Endothelial cell of umbilical vein (primary cell): ENCODE data around the gene GRIN2D. TPM values are rescaled to one million over a fixed set of nuclear protein-coding genes. Genes with fewer than 3 reads are reported as not detected.

Source experiments
- BruUV-seq: library from RNA; stranded (reverse); fragments of 400-500 nt; replicated peaks from 2 replicates; lab custom pipeline; 2021; lab: Mats Ljungman, UMichigan
- CTCF ChIA-PET: fragments of 300-600, 350-600 bp; sonication (Branson Sonifier 250); formaldehyde crosslinking; loops from one replicate; lab custom pipeline; 2021; ENCODE audit warnings: antibody characterized with exemption, inconsistent platforms; lab: Charles Lee
- POLR2A ChIA-PET: fragments of 300-600, 350-600 bp; sonication (Branson Sonifier 250); formaldehyde crosslinking; loops from one replicate; lab custom pipeline; 2021; ENCODE audit warnings: antibody characterized with exemption, inconsistent platforms; lab: Charles Lee
- DNase-seq: peaks from one replicate; pipeline ENCODE4 v3.0.0-alpha.2; 2011; ENCODE audit warnings: low read depth, low spot score
- FAIRE-seq: peaks from 2 replicates; lab custom pipeline; 2011; peaks lifted over from hg19 to GRCh38; lab: Jason Lieb, UNC
- H2AFZ ChIP-seq: 2 replicates; pipeline ENCODE4 v1.6.0; 2012; ENCODE audit warnings: low read depth, low read length, control low read depth, inconsistent platforms
- H3K27ac ChIP-seq: 2 replicates; pipeline ENCODE4 v1.5.1; 2011; ENCODE audit warnings: low read depth, mild to moderate bottlenecking, control low read depth, low read length, moderate library complexity; ENCODE audit not compliant: insufficient read depth
- H3K27me3 ChIP-seq, 2 experiments: 2 replicates each; pipeline versions ENCODE4 v1.6.0 to v1.6.1; 2011; ENCODE audit warnings: low read length in 2 of 2, mixed read lengths in 1 of 2; ENCODE audit not compliant: control insufficient read depth in 2 of 2, insufficient read depth in 2 of 2
- H3K36me3 ChIP-seq, 2 experiments: 2 replicates in 1 of 2; 3 replicates in 1 of 2; pipeline ENCODE4 v1.5.1; 2011; ENCODE audit warnings: low read length in 2 of 2, mild to moderate bottlenecking in 1 of 2, moderate library complexity in 1 of 2; ENCODE audit not compliant: control insufficient read depth in 2 of 2, insufficient read depth in 2 of 2; ENCODE audit errors: extremely low read depth in 1 of 2
- H3K4me1 ChIP-seq: 3 replicates; pipeline ENCODE4 v1.5.1; 2011; ENCODE audit warnings: mild to moderate bottlenecking, low read length; ENCODE audit not compliant: control insufficient read depth, insufficient read depth; ENCODE audit errors: extremely low read depth
- H3K4me2 ChIP-seq: 2 replicates; pipeline ENCODE4 v1.6.1; 2011; ENCODE audit warnings: low read length, control low read depth, mixed read lengths; ENCODE audit not compliant: insufficient read depth
- H3K4me3 ChIP-seq, 3 experiments: fragments of 200-600 bp in 1 of 3; sonication (generic), shearing (Covaris generic) in 1 of 3; replicated peaks in 1 of 3; 2 replicates each; pipeline ENCODE4 v1.5.1; 2011 to 2016; ENCODE audit warnings: control low read depth in 3 of 3, low read length in 3 of 3, mild to moderate bottlenecking in 2 of 3, inconsistent platforms in 1 of 3, low read depth in 1 of 3, moderate library complexity in 1 of 3; ENCODE audit not compliant: insufficient read depth in 1 of 3
- H3K79me2 ChIP-seq: 2 replicates; pipeline ENCODE4 v1.6.0; 2012; ENCODE audit warnings: low read length, inconsistent platforms; ENCODE audit not compliant: control insufficient read depth, insufficient read depth
- H3K9ac ChIP-seq: replicated peaks from 2 replicates; pipeline ENCODE3; 2011; ENCODE audit warnings: low read length, control low read depth; ENCODE audit not compliant: insufficient read depth; ENCODE audit errors: extremely low read depth
- H3K9me1 ChIP-seq: replicated peaks from 3 replicates; pipeline ENCODE4 v1.6.0; 2011; ENCODE audit warnings: mild to moderate bottlenecking, low read length; ENCODE audit not compliant: control insufficient read depth, insufficient read depth; ENCODE audit errors: extremely low read depth
- H3K9me3 ChIP-seq: replicated peaks from 2 replicates; pipeline ENCODE4 v1.5.1; 2012; ENCODE audit warnings: low read length, inconsistent platforms; ENCODE audit not compliant: control insufficient read depth, insufficient read depth
- H4K20me1 ChIP-seq: replicated peaks from 2 replicates; pipeline ENCODE3; 2011; ENCODE audit warnings: mild to moderate bottlenecking, low read length; ENCODE audit not compliant: control insufficient read depth, insufficient read depth; ENCODE audit errors: extremely low read depth
- CTCF ChIP-seq, 2 donors: IDR thresholded peaks; 1 replicate in 1 of 2; 2 replicates in 1 of 2; pipeline ENCODE4 v1.5.1; 2011; ENCODE audit warnings: low read length in 2 of 2, mild to moderate bottlenecking in 2 of 2, moderate library complexity in 2 of 2, control low read depth in 1 of 2, inconsistent platforms in 1 of 2, low read depth in 1 of 2; ENCODE audit not compliant: insufficient read depth in 1 of 2; ENCODE audit errors: extremely low read depth in 1 of 2
- EZH2 ChIP-seq: IDR thresholded peaks from 2 replicates; pipeline ENCODE4 v1.6.1; 2012; ENCODE audit warnings: borderline replicate concordance, low read depth, mild to moderate bottlenecking, moderate library complexity, low read length, inconsistent platforms; ENCODE audit not compliant: severe bottlenecking
- GATA2 ChIP-seq: IDR thresholded peaks from 2 replicates; pipeline ENCODE4 v1.7.0; 2011; ENCODE audit warnings: low read depth, mild to moderate bottlenecking, moderate library complexity, mixed read lengths, low read length; ENCODE audit not compliant: insufficient read length, insufficient read depth
- JUN ChIP-seq: IDR thresholded peaks from 2 replicates; pipeline ENCODE4 v1.6.1; 2011; ENCODE audit warnings: borderline replicate concordance, low read depth; ENCODE audit not compliant: insufficient read length, insufficient read depth
- MAX ChIP-seq: IDR thresholded peaks from 2 replicates; pipeline ENCODE4 v1.6.1; 2011; ENCODE audit not compliant: insufficient read depth, insufficient read length
- MYC ChIP-seq: IDR thresholded peaks from one replicate; pipeline ENCODE4 v1.6.1; 2011; ENCODE audit warnings: mild to moderate bottlenecking, low read depth, low read length
- POLR2A ChIP-seq: IDR thresholded peaks from 2 replicates; pipeline ENCODE4 v1.6.1; 2012; ENCODE audit warnings: low read depth, mild to moderate bottlenecking, control low read depth, low read length
- POLR2AphosphoS5 ChIP-seq: IDR thresholded peaks from 2 replicates; pipeline ENCODE4 v1.6.1; 2012; ENCODE audit warnings: low read depth, mild to moderate bottlenecking, control low read depth, low read length, moderate library complexity; ENCODE audit not compliant: insufficient read depth
- dilution Hi-C: fragments of 300-500 bp; cut with MboI; formaldehyde crosslinking; loops from one replicate; pipeline ENCODE4 v1.15.0; 2019; ENCODE audit warnings: low sequenced_read_pairs; ENCODE audit not compliant: extremely low pct_ligation_motif_present
- intact Hi-C: fragments of 100-400 bp; cut with micrococcal nuclease; formaldehyde crosslinking; loops from one replicate; pipeline ENCODE4 v1.10.0; 2022
- polyA plus RNA-seq, 4 experiments: library from polyadenylated mRNA; depleted of rRNA in 3 of 4; stranded (reverse) in 3 of 4; unstranded in 1 of 4; fragments of >200 nt; gene quantifications; 2 replicates each; pipeline versions ENCODE4 v1.2.1 to v1.2.3, GENCODE V29; 2011 to 2012; ENCODE audit warnings: missing spikeins in 1 of 4
- total RNA-seq: library from RNA; stranded (reverse); gene quantifications from 2 replicates; pipeline ENCODE4 v1.2.3, GENCODE V29; 2021

Gene GRIN2D
- total and polyA plus RNA-seq, 2 donors (not counting 3 experiments of a cell fraction or from before 2014, with no cell fraction given): 0.59 to 2.1 TPM

GRCh38 chr19:48346191-48346590 is 47.3 kb upstream of the GRIN2D start:
- H4K20me1 ChIP-seq: no peaks in the 10 kb centered on the region
- dilution Hi-C loops (no loop called here), intact Hi-C loops (no loop called here)
- H3K4me3 ChIP-seq: no peak overlapping the region
- H3K27ac ChIP-seq: no peak overlapping the region
- DNase-seq (no peak), FAIRE-seq (no peak)
- BruUV-seq: no TSS peak
- ChIA-PET POLR2A (no interaction called here), CTCF (interaction anchor here (0.6 kb wide), 1 partner anchor 591 kb away, joined by 4 read pairs; no protein-coding TSS in a partner anchor)
- no peaks in the 10 kb centered on the region for H3K27me3 ChIP-seq
- H3K4me1 ChIP-seq: no peaks in the 10 kb centered on the region
- H3K36me3 ChIP-seq: no peaks in the 10 kb centered on the region
- TF ChIP-seq MAX: no peak
- no peak for TF ChIP-seq CTCF (IDR thresholded peaks at IDR 0.05; ENCODE audit: extremely low read depth in 1 of 2, insufficient read depth in 1 of 2, low read depth in 1 of 2, low read length in 2 of 2)
- H3K9me1 ChIP-seq: no peaks in the 10 kb centered on the region
- H2AFZ ChIP-seq: no peak overlapping the region
- H3K9me3 ChIP-seq: no peaks in the 10 kb centered on the region
- no peaks in the 10 kb centered on the region for H3K79me2 ChIP-seq
- H3K4me2 ChIP-seq: no peak overlapping the region
- no peak overlapping the region for H3K9ac ChIP-seq

GRCh38 chr19:48348045-48348444 is 45.4 kb upstream of the GRIN2D start:
- no peak overlapping the region for H2AFZ ChIP-seq
- no peaks in the 10 kb centered on the region for H3K9me1 ChIP-seq
- no peak overlapping the region for H3K27ac ChIP-seq
- no peak overlapping the region for H3K4me3 ChIP-seq
- POLR2A ChIA-PET: no interaction called here
- no peaks in the 10 kb centered on the region for H4K20me1 ChIP-seq
- no peaks in the 10 kb centered on the region for H3K36me3 ChIP-seq
- DNase-seq (peak; percentile 39), FAIRE-seq (no peak)
- H3K79me2 ChIP-seq: no peaks in the 10 kb centered on the region
- dilution Hi-C loops (no loop called here), intact Hi-C loops (no loop called here)
- TF ChIP-seq CTCF (IDR thresholded peaks at IDR 0.05; ENCODE audit: extremely low read depth in 1 of 2, insufficient read depth in 1 of 2, low read depth in 1 of 2, low read length in 2 of 2) (no peak), POLR2AphosphoS5 (no peak), EZH2 (no peak), JUN (no peak), MYC (no peak), MAX (no peak), GATA2 (no peak), POLR2A (no peak)
- CTCF ChIA-PET: interaction anchor here (0.7 to 1.2 kb wide), 4 partner anchors 15 to 158 kb away, joined by 3 read pairs; partner anchors contain the start of gene TMEM143
- no TSS peak for BruUV-seq
- no peak overlapping the region for H3K9ac ChIP-seq
- H3K27me3 ChIP-seq: no peaks in the 10 kb centered on the region
- no peaks in the 10 kb centered on the region for H3K4me1 ChIP-seq
- H3K9me3 ChIP-seq: no peaks in the 10 kb centered on the region
- no peak overlapping the region for H3K4me2 ChIP-seq
